ENCODE data around the gene TMEM184B. TPM values are rescaled to one million over a fixed set of nuclear protein-coding genes. Genes with fewer than 3 reads are reported as not detected.

Gene TMEM184B
- total RNA-seq, 1 experiment from 2014 or later: 54.2 TPM

DNA sequence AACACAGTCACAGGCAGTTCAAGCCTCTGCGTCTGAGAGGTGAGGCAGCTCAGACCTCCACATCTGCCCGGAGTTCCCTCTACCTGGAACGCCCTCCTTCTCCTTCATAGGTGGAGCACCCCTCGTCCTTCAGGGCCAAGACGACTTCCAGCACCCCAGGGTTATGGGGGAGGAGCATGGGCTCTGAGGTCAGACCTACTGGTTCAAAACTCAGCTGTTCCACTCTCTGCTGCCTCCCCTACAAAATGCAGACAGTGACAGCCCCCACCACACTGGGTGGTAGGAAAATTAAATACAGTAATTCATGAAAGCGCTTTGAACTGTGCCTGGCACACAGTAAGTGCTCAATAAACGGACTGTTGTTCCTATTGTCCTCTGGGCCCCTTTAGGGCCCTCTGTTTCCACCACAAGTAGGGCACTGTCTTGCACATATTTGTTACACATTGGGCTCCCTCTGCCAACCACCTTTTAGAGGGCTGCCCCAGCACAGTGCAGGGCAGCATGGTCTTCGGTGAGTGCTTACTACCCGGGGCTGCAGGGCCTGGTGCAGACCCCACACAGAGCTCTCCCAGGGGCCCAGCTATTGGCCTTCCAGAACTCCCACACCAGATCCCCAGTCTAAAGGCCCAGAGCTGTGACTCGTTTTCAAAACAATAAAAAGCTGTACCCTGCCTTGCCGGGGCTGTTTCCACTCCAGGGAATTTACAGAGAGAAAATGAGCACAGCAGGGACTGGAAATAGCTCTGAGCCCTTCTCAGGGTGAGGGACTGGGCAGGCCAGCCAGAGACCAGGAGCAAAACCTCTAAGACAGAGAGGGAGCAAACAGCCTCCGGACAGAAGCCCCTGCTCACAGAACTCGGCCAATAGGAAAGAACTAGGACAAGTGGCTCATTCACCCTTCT, 2.5 kb downstream of the TMEM184B start:
- in situ Hi-C loops (cut with HindIII; ENCODE audit: low pct_unique_long_range_greater_than_20kb, low sequenced_read_pairs): no loop called here
- ATAC-seq (no peak), DNase-seq (ENCODE audit: low read depth, low spot score) (no peak)
- H3K9me3 ChIP-seq (ENCODE audit: control insufficient read depth, insufficient read depth, low read depth, low read length): no peaks in the 10 kb centered on the region
- no peaks in the 10 kb centered on the region for H3K27me3 ChIP-seq (ENCODE audit: control insufficient read depth, insufficient read depth, low read length)
- TF ChIP-seq, protein P1, sequence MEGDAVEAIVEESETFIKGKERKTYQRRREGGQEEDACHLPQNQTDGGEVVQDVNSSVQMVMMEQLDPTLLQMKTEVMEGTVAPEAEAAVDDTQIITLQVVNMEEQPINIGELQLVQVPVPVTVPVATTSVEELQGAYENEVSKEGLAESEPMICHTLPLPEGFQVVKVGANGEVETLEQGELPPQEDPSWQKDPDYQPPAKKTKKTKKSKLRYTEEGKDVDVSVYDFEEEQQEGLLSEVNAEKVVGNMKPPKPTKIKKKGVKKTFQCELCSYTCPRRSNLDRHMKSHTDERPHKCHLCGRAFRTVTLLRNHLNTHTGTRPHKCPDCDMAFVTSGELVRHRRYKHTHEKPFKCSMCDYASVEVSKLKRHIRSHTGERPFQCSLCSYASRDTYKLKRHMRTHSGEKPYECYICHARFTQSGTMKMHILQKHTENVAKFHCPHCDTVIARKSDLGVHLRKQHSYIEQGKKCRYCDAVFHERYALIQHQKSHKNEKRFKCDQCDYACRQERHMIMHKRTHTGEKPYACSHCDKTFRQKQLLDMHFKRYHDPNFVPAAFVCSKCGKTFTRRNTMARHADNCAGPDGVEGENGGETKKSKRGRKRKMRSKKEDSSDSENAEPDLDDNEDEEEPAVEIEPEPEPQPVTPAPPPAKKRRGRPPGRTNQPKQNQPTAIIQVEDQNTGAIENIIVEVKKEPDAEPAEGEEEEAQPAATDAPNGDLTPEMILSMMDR (IDR thresholded peaks at IDR 0.05): no peak
- TF ChIP-seq TCF7L2 (IDR thresholded peaks at IDR 0.05; ENCODE audit: low read depth, low read length): no peak
- TF ChIP-seq POLR2AphosphoS5 (IDR thresholded peaks at IDR 0.05; ENCODE audit: low read depth, low read length): no peak
- TF ChIP-seq, protein P2, sequence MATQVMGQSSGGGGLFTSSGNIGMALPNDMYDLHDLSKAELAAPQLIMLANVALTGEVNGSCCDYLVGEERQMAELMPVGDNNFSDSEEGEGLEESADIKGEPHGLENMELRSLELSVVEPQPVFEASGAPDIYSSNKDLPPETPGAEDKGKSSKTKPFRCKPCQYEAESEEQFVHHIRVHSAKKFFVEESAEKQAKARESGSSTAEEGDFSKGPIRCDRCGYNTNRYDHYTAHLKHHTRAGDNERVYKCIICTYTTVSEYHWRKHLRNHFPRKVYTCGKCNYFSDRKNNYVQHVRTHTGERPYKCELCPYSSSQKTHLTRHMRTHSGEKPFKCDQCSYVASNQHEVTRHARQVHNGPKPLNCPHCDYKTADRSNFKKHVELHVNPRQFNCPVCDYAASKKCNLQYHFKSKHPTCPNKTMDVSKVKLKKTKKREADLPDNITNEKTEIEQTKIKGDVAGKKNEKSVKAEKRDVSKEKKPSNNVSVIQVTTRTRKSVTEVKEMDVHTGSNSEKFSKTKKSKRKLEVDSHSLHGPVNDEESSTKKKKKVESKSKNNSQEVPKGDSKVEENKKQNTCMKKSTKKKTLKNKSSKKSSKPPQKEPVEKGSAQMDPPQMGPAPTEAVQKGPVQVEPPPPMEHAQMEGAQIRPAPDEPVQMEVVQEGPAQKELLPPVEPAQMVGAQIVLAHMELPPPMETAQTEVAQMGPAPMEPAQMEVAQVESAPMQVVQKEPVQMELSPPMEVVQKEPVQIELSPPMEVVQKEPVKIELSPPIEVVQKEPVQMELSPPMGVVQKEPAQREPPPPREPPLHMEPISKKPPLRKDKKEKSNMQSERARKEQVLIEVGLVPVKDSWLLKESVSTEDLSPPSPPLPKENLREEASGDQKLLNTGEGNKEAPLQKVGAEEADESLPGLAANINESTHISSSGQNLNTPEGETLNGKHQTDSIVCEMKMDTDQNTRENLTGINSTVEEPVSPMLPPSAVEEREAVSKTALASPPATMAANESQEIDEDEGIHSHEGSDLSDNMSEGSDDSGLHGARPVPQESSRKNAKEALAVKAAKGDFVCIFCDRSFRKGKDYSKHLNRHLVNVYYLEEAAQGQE (IDR thresholded peaks at IDR 0.05; ENCODE audit: insufficient read depth in 1 of 2, low read depth in 2 of 2, low read length in 1 of 2): no peak
- TF ChIP-seq SIN3A (IDR thresholded peaks at IDR 0.05; ENCODE audit: borderline replicate concordance, insufficient read depth, low read depth, low read length): no peak
- no TSS peak for BruUV-seq (replicated peaks)
- H3K4me3 ChIP-seq (ENCODE audit: low read depth in 2 of 2, low read length in 2 of 2): no peak overlapping the region
- intact Hi-C loops (cut with micrococcal nuclease; ENCODE audit: unreplicated experiment): no loop called here
- H3K27ac ChIP-seq (ENCODE audit: low read length): no peak overlapping the region
- ChIA-PET CTCF (no interaction called here), POLR2A (interaction anchor here (0.5 to 0.6 kb wide), 2 partner anchors 18 to 70 kb away, joined by 6 to 8 read pairs; no protein-coding TSS in a partner anchor)
- H3K4me1 ChIP-seq (ENCODE audit: control insufficient read depth, insufficient read depth, low read length): peaks cover 10% of the 10 kb centered on the region
- H3K36me3 ChIP-seq (ENCODE audit: control insufficient read depth, insufficient read depth, low read length): peaks cover 5% of the 10 kb centered on the region; the same call in 1 of the 2 replicates

DNA sequence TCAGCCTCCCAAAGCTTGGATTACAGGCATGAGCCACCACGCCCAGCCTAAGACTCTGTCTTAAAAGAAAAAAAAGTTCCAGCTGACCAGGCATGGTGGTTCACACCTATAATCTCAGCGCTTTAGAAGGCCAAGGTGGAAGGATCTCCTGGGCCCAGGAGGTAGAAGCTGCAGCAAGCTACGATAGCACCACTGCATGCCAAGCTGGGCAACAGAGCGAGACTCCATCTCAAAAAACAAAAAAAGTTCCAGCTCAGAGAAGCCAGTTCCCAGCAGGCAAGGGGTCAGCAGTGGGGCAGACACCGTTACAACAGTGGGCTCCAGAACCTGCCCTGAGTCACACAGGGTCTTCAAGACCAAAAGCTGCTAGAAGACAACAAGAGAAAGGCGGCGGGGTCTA, 3.3 kb downstream of the TMEM184B start:
- in situ Hi-C loops (cut with HindIII; ENCODE audit: low pct_unique_long_range_greater_than_20kb, low sequenced_read_pairs) (no loop called here), intact Hi-C loops (cut with micrococcal nuclease; ENCODE audit: unreplicated experiment) (no loop called here)
- TF ChIP-seq, protein P2 (IDR thresholded peaks at IDR 0.05; ENCODE audit: insufficient read depth in 1 of 2, low read depth in 2 of 2, low read length in 1 of 2): no peak
- TF ChIP-seq POLR2AphosphoS5 (IDR thresholded peaks at IDR 0.05; ENCODE audit: low read depth, low read length) (no peak), SIN3A (IDR thresholded peaks at IDR 0.05; ENCODE audit: borderline replicate concordance, insufficient read depth, low read depth, low read length) (no peak), TCF7L2 (IDR thresholded peaks at IDR 0.05; ENCODE audit: low read depth, low read length) (no peak)
- TF ChIP-seq, protein P1 (IDR thresholded peaks at IDR 0.05): no peak
- Histone ChIP-seq H3K4me3 (ENCODE audit: low read depth in 2 of 2, low read length in 2 of 2) (no peak overlapping the region), H3K4me1 (ENCODE audit: control insufficient read depth, insufficient read depth, low read length) (peaks cover 10% of the 10 kb centered on the region), H3K9me3 (ENCODE audit: control insufficient read depth, insufficient read depth, low read depth, low read length) (no peaks in the 10 kb centered on the region), H3K36me3 (ENCODE audit: control insufficient read depth, insufficient read depth, low read length) (peaks cover 5% of the 10 kb centered on the region; the same call in 1 of the 2 replicates), H3K27me3 (ENCODE audit: control insufficient read depth, insufficient read depth, low read length) (no peaks in the 10 kb centered on the region), H3K27ac (ENCODE audit: low read length) (no peak overlapping the region)
- DNase-seq (ENCODE audit: low read depth, low spot score): no peak
- POLR2A ChIA-PET: no interaction called here
- CTCF ChIA-PET: no interaction called here
- BruUV-seq (replicated peaks): no TSS peak
- no peak for ATAC-seq

Data from Panc1 (cell line).